HepG2 (cell line): Measurements from ENCODE around the gene PRR11. TPM values are rescaled to one million over a fixed set of nuclear protein-coding genes. Genes with fewer than 3 reads are reported as not detected.

ENCODE experiments used
- ARID2 ChIP-seq: sonication (generic); formaldehyde crosslinking; IDR thresholded peaks from 2 replicates; pipeline ENCODE4 v1.8.1; 2022; ENCODE audit warnings: mild to moderate bottlenecking, missing genetic modification reagents, borderline replicate concordance
- DRAP1 ChIP-seq: IDR thresholded peaks from 2 replicates; pipeline ENCODE4 v1.6.1; 2016; ENCODE audit warnings: missing genetic modification reagents, missing compliant biosample characterization
- FOXO1 ChIP-seq: sonication (generic); formaldehyde crosslinking; IDR thresholded peaks from 2 replicates; pipeline ENCODE4 v1.4.0; 2020; ENCODE audit warnings: missing genetic modification reagents
- GTF2F1 ChIP-seq: fragments of 150-350 bp; IDR thresholded peaks from 2 replicates; pipeline ENCODE4 v1.6.1; 2014; ENCODE audit warnings: low read length
- GZF1 ChIP-seq: sonication (generic); formaldehyde crosslinking; IDR thresholded peaks from 2 replicates; pipeline ENCODE4 v1.5.1; 2020; ENCODE audit warnings: mild to moderate bottlenecking, missing genetic modification reagents
- KAT8 ChIP-seq: IDR thresholded peaks from 2 replicates; pipeline ENCODE4 v1.6.1; 2016; ENCODE audit warnings: missing genetic modification reagents, missing compliant biosample characterization
- MAFG ChIP-seq: sonication (generic); formaldehyde crosslinking; IDR thresholded peaks from 2 replicates; pipeline ENCODE4 v1.5.1; 2020; ENCODE audit warnings: mild to moderate bottlenecking, missing genetic modification reagents
- MATR3 ChIP-seq: sonication (generic); formaldehyde crosslinking; IDR thresholded peaks from 2 replicates; pipeline ENCODE4 v1.4.0; 2020; ENCODE audit warnings: missing genetic modification reagents
- MED8 ChIP-seq: sonication (generic); formaldehyde crosslinking; IDR thresholded peaks from 2 replicates; pipeline ENCODE4 v1.8.1; 2023; ENCODE audit warnings: mild to moderate bottlenecking, missing genetic modification reagents; ENCODE audit not compliant: insufficient replicate concordance
- MIER3 ChIP-seq: IDR thresholded peaks from 2 replicates; pipeline ENCODE4 v1.6.1; 2016; ENCODE audit warnings: missing compliant biosample characterization, borderline replicate concordance
- MTERF4 ChIP-seq: sonication (generic); formaldehyde crosslinking; IDR thresholded peaks from 2 replicates; pipeline ENCODE4 v1.8.0; 2023; ENCODE audit warnings: mild to moderate bottlenecking, missing genetic modification reagents
- MTF1 ChIP-seq: sonication (generic); formaldehyde crosslinking; IDR thresholded peaks from 2 replicates; pipeline ENCODE4 v1.5.0; 2020; ENCODE audit warnings: missing genetic modification reagents
- MZF1 ChIP-seq: sonication (generic); formaldehyde crosslinking; IDR thresholded peaks from 2 replicates; pipeline ENCODE4 v1.8.1; 2023; ENCODE audit warnings: mild to moderate bottlenecking, missing genetic modification reagents, borderline replicate concordance
- NFIB ChIP-seq: sonication (generic); formaldehyde crosslinking; IDR thresholded peaks from 2 replicates; pipeline ENCODE4 v1.9.0; 2021; ENCODE audit warnings: missing genetic modification reagents, mild to moderate bottlenecking, borderline replicate concordance
- RBAK ChIP-seq: sonication (generic); formaldehyde crosslinking; IDR thresholded peaks from 2 replicates; pipeline ENCODE4 v1.5.1; 2020; ENCODE audit warnings: mild to moderate bottlenecking, missing genetic modification reagents
- SCMH1 ChIP-seq: sonication (generic); formaldehyde crosslinking; IDR thresholded peaks from 2 replicates; pipeline ENCODE4 v1.9.0; 2021; ENCODE audit warnings: missing genetic modification reagents, mild to moderate bottlenecking, borderline replicate concordance
- SIN3A ChIP-seq: IDR thresholded peaks from 2 replicates; pipeline ENCODE4 v1.6.1; 2011; ENCODE audit warnings: low read depth, mild to moderate bottlenecking, control low read depth, low read length, borderline replicate concordance
- SIN3B ChIP-seq: fragments of 150-350 bp; IDR thresholded peaks from 2 replicates; pipeline ENCODE4 v1.6.1; 2014; ENCODE audit warnings: low read length
- SMYD3 ChIP-seq: sonication (generic); formaldehyde crosslinking; IDR thresholded peaks from 2 replicates; pipeline ENCODE4 v1.8.1; 2023; ENCODE audit warnings: mild to moderate bottlenecking, missing genetic modification reagents
- SNAPC2 ChIP-seq: sonication (generic); formaldehyde crosslinking; IDR thresholded peaks from 2 replicates; pipeline ENCODE4 v1.8.1; 2022; ENCODE audit warnings: mild to moderate bottlenecking, missing genetic modification reagents
- SNAPC5 ChIP-seq: sonication (generic); formaldehyde crosslinking; IDR thresholded peaks from 2 replicates; pipeline ENCODE4 v1.8.1; 2023; ENCODE audit warnings: mild to moderate bottlenecking, missing genetic modification reagents, borderline replicate concordance
- SRSF1 ChIP-seq: fragments of 200-400 bp; formaldehyde crosslinking; optimal IDR thresholded peaks from 2 replicates; pipeline ENCODE3; 2017; ENCODE audit warnings: mild to moderate bottlenecking, low read depth, low read length, moderate library complexity
- ZBTB44 ChIP-seq: sonication (generic); formaldehyde crosslinking; IDR thresholded peaks from 2 replicates; pipeline ENCODE4 v1.4.0; 2020; ENCODE audit warnings: missing genetic modification reagents
- ZFP37 ChIP-seq: sonication (generic); formaldehyde crosslinking; IDR thresholded peaks from 2 replicates; pipeline ENCODE4 v1.4.0; 2020; ENCODE audit warnings: missing genetic modification reagents, borderline replicate concordance
- ZNF160 ChIP-seq: sonication (generic); formaldehyde crosslinking; IDR thresholded peaks from 2 replicates; pipeline ENCODE4 v1.8.0; 2022; ENCODE audit warnings: mild to moderate bottlenecking, inconsistent platforms, missing genetic modification reagents
- ZNF17 ChIP-seq: sonication (generic); formaldehyde crosslinking; IDR thresholded peaks from 2 replicates; pipeline ENCODE4 v1.5.0; 2020; ENCODE audit warnings: mild to moderate bottlenecking, missing genetic modification reagents
- ZNF225 ChIP-seq: sonication (generic); formaldehyde crosslinking; IDR thresholded peaks from 2 replicates; pipeline ENCODE4 v1.4.0; 2020; ENCODE audit warnings: mild to moderate bottlenecking, missing genetic modification reagents
- ZNF232 ChIP-seq: sonication (generic); formaldehyde crosslinking; IDR thresholded peaks from 2 replicates; pipeline ENCODE4 v1.4.0; 2020; ENCODE audit warnings: missing genetic modification reagents, borderline replicate concordance
- ZNF337 ChIP-seq: sonication (generic); formaldehyde crosslinking; IDR thresholded peaks from 2 replicates; pipeline ENCODE4 v1.5.1; 2020; ENCODE audit warnings: missing genetic modification reagents, low read depth, mild to moderate bottlenecking, borderline replicate concordance
- ZNF761 ChIP-seq: sonication (generic); formaldehyde crosslinking; conservative IDR thresholded peaks from 2 replicates; pipeline ENCODE4 v1.4.0; 2020; ENCODE audit warnings: mild to moderate bottlenecking, missing genetic modification reagents
- polyA plus RNA-seq, 8 experiments: library from polyadenylated mRNA; depleted of rRNA in 3 of 8; stranded (reverse) in 7 of 8; unstranded in 1 of 8; fragments of >200 nt; fragmentation: Illumina TruSeq in 4 of 8; extraction: Trizol in 4 of 8; gene quantifications; 2 replicates each; pipeline versions ENCODE4 v1.2.1 to v1.2.3, GENCODE V29; 2011 to 2016; ENCODE audit warnings: low read depth in 4 of 8, missing spikeins in 1 of 8, mixed read lengths in 1 of 8; ENCODE audit not compliant: insufficient read depth in 1 of 8
- total RNA-seq, 5 experiments: library from RNA; depleted of rRNA; stranded (reverse); fragments of >200 nt; fragmentation: Illumina TruSeq; extraction: Trizol; gene quantifications; 2 replicates each; pipeline ENCODE4 v1.2.3, GENCODE V29; 2016; ENCODE audit warnings: low read depth in 1 of 5

PRR11 gene
- total and polyA plus RNA-seq, 2 of the 13 experiments (the other 11 are each of a cell fraction or from before 2014, with no cell fraction given), result 35.7 to 39.2 TPM

GRCh38 chr17:59155439-59156177, at the start of gene PRR11 (continued):
- TF ChIP-seq ZBTB44 (CRISPR knock-in tag) (no peak), ZFP37 (CRISPR knock-in tag) (no peak), ZNF160 (no peak; the same call in 1 of the 2 replicates), FOXO1 (no peak), NFIB (CRISPR knock-in tag) (no peak), MATR3 (CRISPR knock-in tag) (no peak), ZNF17 (CRISPR knock-in tag) (no peak), MED8 (CRISPR knock-in tag) (no peak), ZNF761 (CRISPR knock-in tag) (no peak), SIN3B (peak; percentile 97), ZNF225 (CRISPR knock-in tag) (no peak), MIER3 (0 out of 2 replicates have a peak, but pooled peaks have one; percentile 10), SMYD3 (CRISPR knock-in tag) (peak; percentile 98), ZNF337 (CRISPR knock-in tag) (no peak), MAFG (CRISPR knock-in tag) (no peak), GZF1 (CRISPR knock-in tag) (no peak), MTF1 (CRISPR knock-in tag) (no peak), SRSF1 (no peak), RBAK (CRISPR knock-in tag) (no peak), SNAPC2 (CRISPR knock-in tag) (peak; percentile 4; the same call in 1 of the 2 replicates), SCMH1 (CRISPR knock-in tag) (no peak), ARID2 (CRISPR knock-in tag) (peak; percentile 77; the same call in 1 of the 2 replicates), MZF1 (CRISPR knock-in tag) (no peak), SIN3A (peak; percentile 100), GTF2F1 (no peak), MTERF4 (CRISPR knock-in tag) (no peak), ZNF232 (no peak), SNAPC5 (0 out of 2 replicates have a peak, but pooled peaks have one; percentile 65), DRAP1 (no peak), KAT8 (peak; percentile 75)
